ENCODE data around the gene NUTM2B. TPM values are rescaled to one million over a fixed set of nuclear protein-coding genes. Genes with fewer than 3 reads are reported as not detected.
"Not testable (repeated sequence)": the region's sequence is repeated elsewhere in the genome, so short reads cannot be mapped to it uniquely, and the experiment has no call there.

Gene NUTM2B
- not detected for polyA plus RNA-seq (2012; ENCODE audit: insufficient read depth, insufficient read length)

- not testable (repeated sequence) for H3K4me3 ChIP-seq (ENCODE audit: low read length); DNase-seq (ENCODE audit: low read depth, low spot score)
These were observed at the start of gene NUTM2B for GRCh38 chr10:79702927-79703326. TSS of gene NUTM2B (plus strand) at chr10:79703227. CDS start at chr10:79703610, 383 bp downstream.

GRCh38 chr10:79663287-79663686 lies 39.7 kb upstream of the NUTM2B start:
- not testable (repeated sequence) for DNase-seq (ENCODE audit: low read depth, low spot score); H3K4me3 ChIP-seq (ENCODE audit: low read length)

- not testable (repeated sequence) for DNase-seq (ENCODE audit: low read depth, low spot score); H3K4me3 ChIP-seq (ENCODE audit: low read length)
These were observed 38.3 kb upstream of the NUTM2B start for GRCh38 chr10:79664686-79665085.

- H3K4me3 ChIP-seq (ENCODE audit: low read length); DNase-seq (ENCODE audit: low read depth, low spot score): not testable (repeated sequence)
These were observed 33.7 kb upstream of the NUTM2B start for GRCh38 chr10:79669248-79669788.

GRCh38 chr10:79674878-79675277 lies 28.1 kb upstream of the NUTM2B start:
- not testable (repeated sequence) for H3K4me3 ChIP-seq (ENCODE audit: low read length); DNase-seq (ENCODE audit: low read depth, low spot score)

- H3K4me3 ChIP-seq (ENCODE audit: low read length); DNase-seq (ENCODE audit: low read depth, low spot score): not testable (repeated sequence)
These were observed 19.8 kb upstream of the NUTM2B start for GRCh38 chr10:79683026-79683883.

GRCh38 chr10:79683884-79684720 lies 18.9 kb upstream of the NUTM2B start:
- not testable (repeated sequence) for H3K4me3 ChIP-seq (ENCODE audit: low read length); DNase-seq (ENCODE audit: low read depth, low spot score)

- not testable (repeated sequence) for DNase-seq (ENCODE audit: low read depth, low spot score); H3K4me3 ChIP-seq (ENCODE audit: low read length)
These were observed 17.9 kb upstream of the NUTM2B start for GRCh38 chr10:79685044-79685685.

GRCh38 chr10:79686595-79686994 lies 16.4 kb upstream of the NUTM2B start:
- DNase-seq (ENCODE audit: low read depth, low spot score); H3K4me3 ChIP-seq (ENCODE audit: low read length): not testable (repeated sequence)

GRCh38 chr10:79687406-79688150 lies 15.4 kb upstream of the NUTM2B start:
- DNase-seq (ENCODE audit: low read depth, low spot score); H3K4me3 ChIP-seq (ENCODE audit: low read length): not testable (repeated sequence)

GRCh38 chr10:79688798-79689197 lies 14.2 kb upstream of the NUTM2B start:
- H3K4me3 ChIP-seq (ENCODE audit: low read length); DNase-seq (ENCODE audit: low read depth, low spot score): not testable (repeated sequence)

GRCh38 chr10:79696596-79696995 lies 6.4 kb upstream of the NUTM2B start:
- DNase-seq (ENCODE audit: low read depth, low spot score); H3K4me3 ChIP-seq (ENCODE audit: low read length): not testable (repeated sequence)

GRCh38 chr10:79697141-79697540 lies 5.9 kb upstream of the NUTM2B start:
- DNase-seq (ENCODE audit: low read depth, low spot score): not testable (repeated sequence)

GRCh38 chr10:79700381-79700944 lies 2.6 kb upstream of the NUTM2B start:
- DNase-seq (ENCODE audit: low read depth, low spot score); H3K4me3 ChIP-seq (ENCODE audit: low read length): not testable (repeated sequence)

More at GRCh38 chr10:79697141-79697540, 5.9 kb upstream of the NUTM2B start:
- not testable (repeated sequence) for H3K4me3 ChIP-seq (ENCODE audit: low read length)

GRCh38 chr10:79707017-79707416 lies 4.0 kb downstream of the NUTM2B start:
- not testable (repeated sequence) for DNase-seq (ENCODE audit: low read depth, low spot score); H3K4me3 ChIP-seq (ENCODE audit: low read length)

GRCh38 chr10:79714976-79715375 lies 11.9 kb downstream of the NUTM2B start:
- DNase-seq (ENCODE audit: low read depth, low spot score); H3K4me3 ChIP-seq (ENCODE audit: low read length): not testable (repeated sequence)

- not testable (repeated sequence) for H3K4me3 ChIP-seq (ENCODE audit: low read length); DNase-seq (ENCODE audit: low read depth, low spot score)
These were observed 14.0 kb downstream of the NUTM2B start for GRCh38 chr10:79716917-79717579.
